Measurements from ENCODE around the gene SPINK2.

- TF ChIP-seq CTCF (IDR thresholded peaks at IDR 0.05) (no peak), POLR2AphosphoS5 (IDR thresholded peaks at IDR 0.05) (no peak)
Measured at GRCh38 chr4:56788081-56788480, 33.4 kb downstream of the SPINK2 start.

Measured in transverse colon (tissue), 4 donors.